NCI-H526 (cell line): ENCODE measurements around the gene PRKAG2.

Source experiments
- DNase-seq, 2 experiments: peaks; one replicate each; lab custom pipeline; 2025; lab: John Stamatoyannopoulos, UW

The PRKAG2 gene

GRCh38 chr7:151647874-151648273 lies 229.0 kb downstream of the PRKAG2 start:
- no peak for DNase-seq

GRCh38 chr7:151647006-151647405 lies 229.9 kb downstream of the PRKAG2 start:
- DNase-seq = no peak

- no peak for DNase-seq
These were observed 231.6 kb downstream of the PRKAG2 start for GRCh38 chr7:151645311-151645710.

GRCh38 chr7:151644554-151644953 lies 232.4 kb downstream of the PRKAG2 start:
- DNase-seq = no peak

- no peak for DNase-seq
These were observed 234.2 kb downstream of the PRKAG2 start for GRCh38 chr7:151642746-151643145.

GRCh38 chr7:151641587-151641986 lies 235.3 kb downstream of the PRKAG2 start:
- DNase-seq = no peak

GRCh38 chr7:151637781-151638261 lies 239.1 kb downstream of the PRKAG2 start:
- DNase-seq = no peak

- DNase-seq = no peak
These were observed 242.3 kb downstream of the PRKAG2 start for GRCh38 chr7:151634643-151635042.

GRCh38 chr7:151633516-151633812 lies 243.5 kb downstream of the PRKAG2 start:
- DNase-seq = no peak

- peak; percentile 67 to 77 for DNase-seq
These were observed 244.0 kb downstream of the PRKAG2 start for GRCh38 chr7:151632750-151633515.

- peak; percentile 75 to 99 for DNase-seq
These were observed 244.8 kb downstream of the PRKAG2 start for GRCh38 chr7:151631953-151632749.

GRCh38 chr7:151631570-151631952 lies 245.4 kb downstream of the PRKAG2 start:
- DNase-seq = peak; percentile 51 to 85

- peak in 1 of 2 experiments; percentile 42 for DNase-seq
These were observed 245.9 kb downstream of the PRKAG2 start for GRCh38 chr7:151630851-151631569.

- DNase-seq = no peak
These were observed 246.6 kb downstream of the PRKAG2 start for GRCh38 chr7:151630358-151630757.

- DNase-seq = no peak
These were observed 247.1 kb downstream of the PRKAG2 start for GRCh38 chr7:151629713-151630272.

- DNase-seq = no peak
These were observed 247.9 kb downstream of the PRKAG2 start for GRCh38 chr7:151628846-151629604.

- peak; percentile 54 to 72 for DNase-seq
These were observed 250.3 kb downstream of the PRKAG2 start for GRCh38 chr7:151626422-151627115.

GRCh38 chr7:151625606-151626005 lies 251.3 kb downstream of the PRKAG2 start:
- DNase-seq = no peak

- DNase-seq = no peak
These were observed 252.5 kb downstream of the PRKAG2 start for GRCh38 chr7:151624246-151624928.

- DNase-seq = no peak
These were observed 253.1 kb downstream of the PRKAG2 start for GRCh38 chr7:151623766-151624165.
